SH-SY5Y (cell line): ENCODE results near the gene MRPL40.

ENCODE experiments used
- GATA2 ChIP-seq: IDR thresholded peaks from 2 replicates; pipeline ENCODE4 v1.6.1; 2011; ENCODE audit warnings: mild to moderate bottlenecking, low read depth, low read length
- GATA3 ChIP-seq: IDR thresholded peaks from 2 replicates; pipeline ENCODE4 v1.6.1; 2011; ENCODE audit warnings: low read depth, mild to moderate bottlenecking, low read length, moderate library complexity

DNA sequence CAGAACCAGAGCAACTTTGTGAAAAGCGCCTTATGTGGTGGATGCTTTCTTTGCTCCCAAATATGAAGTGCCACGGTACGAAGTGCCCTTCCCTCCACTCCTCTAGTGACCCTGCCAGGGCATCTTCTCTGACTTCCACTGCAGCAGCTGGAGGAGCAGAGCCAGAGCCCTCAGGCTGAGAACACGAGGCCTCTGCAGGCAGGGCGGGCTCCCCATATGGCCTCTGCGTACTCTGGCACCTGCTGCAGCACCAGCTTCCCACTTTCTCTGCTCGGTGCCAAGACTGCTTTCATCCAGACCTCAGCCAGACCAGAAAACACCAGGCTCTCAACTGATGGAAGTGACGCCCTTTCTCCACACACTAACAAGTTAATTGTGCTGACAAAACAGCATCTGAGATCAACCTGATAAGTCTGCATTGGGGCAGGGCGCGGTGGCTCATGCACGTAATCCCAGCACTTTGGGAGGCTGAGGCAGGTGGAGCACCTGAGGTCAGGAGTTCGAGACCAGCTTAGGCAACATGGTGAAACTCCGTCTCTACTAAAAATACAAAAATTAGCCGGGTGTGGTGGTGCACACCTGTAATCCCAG is 33.9 kb downstream of the MRPL40 start:
- no peak for TF ChIP-seq GATA3
- TF ChIP-seq GATA2: no peak
